Limb (tissue), 2 donors: Measurements from ENCODE around the gene PARD3.
A peak's percentile ranks its signal among the peaks of the same experiment; 100 is the strongest.
"Not testable (repeated sequence)": the region's sequence is repeated elsewhere in the genome, so short reads cannot be mapped to it uniquely, and the experiment has no call there.

Source experiments
- DNase-seq, 2 donors: peaks; one replicate each; pipeline ENCODE4 v3.0.0-alpha.2; 2016; ENCODE audit errors: extremely low spot score in 2 of 2

PARD3 gene

GRCh38 chr10:34433241-34434076 is 381.6 kb downstream of the PARD3 start:
- peak in 1 of 2 donors; percentile 38 for DNase-seq

DNA sequence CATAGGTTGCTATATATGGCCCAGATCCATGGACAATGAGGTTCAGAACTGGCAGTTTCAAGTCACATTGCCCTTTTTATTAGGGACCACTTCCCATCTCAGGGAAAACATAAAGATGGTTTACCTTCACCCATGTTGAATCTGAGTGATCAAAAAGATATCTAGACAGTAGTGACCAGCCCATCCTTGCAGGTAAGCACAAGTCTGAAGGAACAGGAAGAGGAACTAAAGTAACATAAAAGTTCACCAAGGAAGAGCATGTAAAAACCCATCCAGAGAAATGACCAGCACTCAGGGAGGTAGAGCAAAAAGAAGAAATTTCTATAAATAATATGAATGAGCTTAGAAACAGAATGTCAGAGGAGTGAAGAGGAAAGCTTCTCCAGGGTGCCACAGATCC is 382.5 kb downstream of the PARD3 start:
- DNase-seq, result no peak

DNA sequence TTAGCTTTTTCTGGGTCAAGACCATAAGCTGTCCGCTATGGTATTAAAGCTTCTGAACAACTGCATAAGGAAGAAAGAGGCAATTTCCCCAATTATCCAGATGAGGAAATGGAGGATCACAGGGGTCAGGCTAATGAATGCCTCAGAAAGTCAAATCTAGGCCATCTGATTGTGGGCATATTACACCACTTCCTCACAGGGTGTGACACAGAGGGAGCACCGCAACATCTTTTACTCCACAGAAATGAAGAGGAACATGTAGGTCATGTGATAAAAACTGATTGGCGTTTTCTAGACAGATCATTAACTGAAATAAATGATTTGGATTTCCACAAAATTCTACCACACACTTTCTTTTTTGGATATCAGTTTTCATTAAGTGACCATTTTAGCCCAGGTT is 384.4 kb downstream of the PARD3 start:
- DNase-seq, result no peak

DNA sequence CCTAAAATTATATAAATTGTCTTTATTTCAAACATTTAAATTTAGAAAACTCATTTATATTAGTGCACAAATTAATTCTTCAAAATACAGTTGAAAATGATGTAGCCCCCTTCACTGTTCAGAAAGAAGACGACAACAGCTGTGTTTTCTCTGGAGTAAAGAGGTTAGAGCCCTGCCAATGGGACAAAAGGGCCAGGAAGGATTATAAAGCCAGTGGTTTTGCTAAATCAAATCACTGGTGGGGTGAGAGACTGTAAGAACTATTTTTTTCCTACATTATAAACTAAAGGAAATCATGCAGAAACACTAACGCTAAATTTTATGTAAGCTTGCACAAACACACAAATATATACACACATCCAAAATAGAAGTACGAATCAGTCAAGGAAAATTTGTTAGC is 386.6 kb downstream of the PARD3 start:
- no peak for DNase-seq

GRCh38 chr10:34427911-34428216 is 387.2 kb downstream of the PARD3 start:
- no peak for DNase-seq

DNA sequence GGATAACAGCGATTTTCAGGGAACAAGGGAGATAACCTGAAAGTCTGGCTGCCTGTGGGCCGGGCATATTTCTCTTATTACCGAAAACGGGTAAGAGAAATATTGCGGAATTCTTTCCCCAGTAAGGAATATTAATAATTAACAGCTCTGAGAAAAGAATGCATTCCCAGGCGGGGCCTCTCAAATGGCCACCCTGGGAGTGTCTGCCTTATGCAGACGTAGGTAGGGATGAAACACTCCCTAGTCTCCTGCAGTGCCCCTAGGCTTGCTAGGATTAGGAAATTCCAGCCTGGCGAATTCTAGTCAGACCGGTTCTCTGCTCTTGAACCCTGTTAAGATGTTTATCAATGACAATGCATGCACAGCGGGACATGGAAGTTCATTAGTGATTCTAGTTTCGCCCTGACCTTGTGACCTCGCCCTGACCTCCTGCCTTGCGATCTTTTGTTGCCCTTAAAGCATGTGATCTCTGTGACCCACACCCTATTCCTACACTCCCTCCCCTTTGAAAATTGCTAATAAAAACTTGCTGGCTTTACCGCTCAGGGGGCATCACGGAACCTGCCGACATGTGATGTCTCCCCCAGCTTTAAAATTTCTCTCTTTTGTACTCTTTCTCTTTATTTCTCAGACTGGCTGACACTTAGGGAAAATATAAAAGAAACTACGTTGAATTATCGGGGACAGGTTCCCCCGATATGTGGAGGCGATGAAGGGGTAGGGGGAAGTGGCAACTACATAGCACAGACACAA is 387.8 kb downstream of the PARD3 start:
- not testable (repeated sequence) for DNase-seq

DNA sequence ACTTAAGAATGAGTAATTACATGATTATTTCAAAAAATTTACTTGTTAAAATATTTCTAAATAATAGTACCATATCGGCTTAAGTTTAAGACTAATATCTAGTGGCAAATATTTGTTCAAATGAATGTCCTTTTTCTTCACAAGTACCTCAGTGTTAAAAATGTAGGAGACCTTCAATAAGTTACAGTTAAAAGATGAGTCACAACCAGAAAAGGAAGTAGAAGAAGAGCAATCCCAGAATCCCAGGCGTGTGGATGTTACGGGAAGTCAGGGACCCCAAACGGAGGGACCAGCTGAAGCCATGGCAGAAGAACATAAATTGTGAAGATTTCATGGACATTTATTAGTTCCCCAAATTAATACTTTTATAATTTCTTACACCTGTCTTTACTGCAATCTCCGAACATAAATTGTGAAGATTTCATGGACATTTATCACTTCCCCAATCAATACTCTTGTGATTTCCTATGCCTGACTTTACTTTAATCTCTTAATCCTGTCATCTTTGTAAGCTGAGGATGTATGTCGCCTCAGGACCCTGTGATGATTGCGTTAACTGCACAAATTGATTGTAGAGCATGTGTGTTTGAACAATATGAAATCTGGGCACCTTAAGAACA is 388.4 kb downstream of the PARD3 start:
- DNase-seq, result not testable (repeated sequence)

DNA sequence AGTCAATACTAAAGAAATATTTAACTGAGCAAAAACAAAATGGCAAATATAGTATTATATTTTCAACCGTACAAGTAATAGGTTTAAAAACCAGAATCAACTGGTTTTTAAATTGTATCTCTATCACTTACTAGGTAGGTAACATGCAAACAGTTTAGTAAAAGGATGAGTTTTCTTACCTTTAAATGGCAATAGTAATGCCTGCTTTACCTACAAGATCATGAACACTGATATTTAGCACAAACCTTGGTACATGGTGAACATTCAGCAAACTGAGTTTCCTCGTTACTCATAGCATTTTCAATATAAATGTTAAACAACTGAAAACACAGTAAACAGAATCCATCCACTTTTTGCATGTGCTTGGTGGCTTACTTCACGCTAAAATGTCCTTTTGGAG is 389.1 kb downstream of the PARD3 start:
- no peak for DNase-seq

DNA sequence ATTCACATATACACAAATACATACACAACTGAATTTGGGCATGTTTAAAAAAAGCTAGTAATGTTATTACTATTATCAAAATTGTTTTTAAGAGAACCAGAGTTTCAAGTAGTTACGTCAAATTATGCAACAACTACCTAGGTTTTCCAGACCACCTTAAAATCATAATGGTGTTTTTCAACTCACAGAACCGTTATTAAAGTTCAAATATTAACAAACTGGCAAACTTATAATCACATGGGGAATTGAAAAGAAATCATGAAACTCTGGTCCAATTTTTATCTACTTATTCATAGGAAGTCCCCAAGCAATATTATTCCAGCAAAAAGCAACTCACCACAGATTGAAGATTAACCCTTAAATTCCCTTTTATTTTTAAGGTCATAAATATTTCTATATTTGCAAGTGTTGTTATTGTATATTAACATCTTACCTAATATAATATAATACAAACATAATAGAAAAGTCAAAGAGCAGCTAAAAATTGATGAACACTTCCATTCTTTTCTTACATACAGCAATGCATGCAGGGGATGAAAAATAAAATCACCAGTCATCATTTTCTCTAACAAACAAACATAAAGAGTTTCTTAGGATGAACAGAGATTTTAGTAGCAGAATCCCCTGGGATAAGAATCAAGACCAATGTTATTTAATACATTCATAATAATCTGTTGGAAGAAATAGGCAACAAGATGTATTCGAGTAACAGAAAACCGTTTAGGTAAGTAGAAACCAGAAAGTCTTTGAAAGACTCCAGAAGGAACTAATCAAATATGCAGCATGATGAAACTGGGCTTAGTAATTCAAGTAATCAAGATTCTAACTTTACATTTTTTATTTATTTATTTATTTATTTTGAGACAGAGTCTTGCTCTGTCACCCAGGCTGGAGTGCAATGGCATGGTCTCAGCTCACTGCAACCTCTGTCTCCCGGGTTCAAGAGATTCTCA is 391.1 kb downstream of the PARD3 start:
- DNase-seq, result no peak

DNA sequence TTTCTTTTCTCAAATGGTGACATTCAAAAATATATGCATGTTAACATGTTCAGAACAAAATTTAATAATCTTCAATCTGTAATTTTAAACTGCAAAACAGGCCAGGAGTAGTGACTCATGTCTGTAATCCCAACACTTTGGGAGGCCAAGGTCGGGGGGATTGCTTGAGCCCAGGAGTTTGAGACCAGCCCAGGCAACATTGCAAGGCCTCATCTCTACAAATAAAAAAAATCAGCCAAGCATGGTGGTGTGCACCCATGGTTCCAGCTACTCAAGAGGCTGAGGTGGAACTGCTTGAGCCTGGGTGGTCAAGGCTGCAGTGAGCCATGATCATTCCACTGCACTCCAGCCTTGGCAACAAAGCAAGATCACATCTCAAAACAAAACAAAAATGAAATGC is 394.3 kb downstream of the PARD3 start:
- DNase-seq, result no peak

- no peak for DNase-seq
Observed at GRCh38 chr10:34420273-34420672, 394.8 kb downstream of the PARD3 start.

GRCh38 chr10:34415039-34415438 is 400.1 kb downstream of the PARD3 start:
- no peak for DNase-seq

DNA sequence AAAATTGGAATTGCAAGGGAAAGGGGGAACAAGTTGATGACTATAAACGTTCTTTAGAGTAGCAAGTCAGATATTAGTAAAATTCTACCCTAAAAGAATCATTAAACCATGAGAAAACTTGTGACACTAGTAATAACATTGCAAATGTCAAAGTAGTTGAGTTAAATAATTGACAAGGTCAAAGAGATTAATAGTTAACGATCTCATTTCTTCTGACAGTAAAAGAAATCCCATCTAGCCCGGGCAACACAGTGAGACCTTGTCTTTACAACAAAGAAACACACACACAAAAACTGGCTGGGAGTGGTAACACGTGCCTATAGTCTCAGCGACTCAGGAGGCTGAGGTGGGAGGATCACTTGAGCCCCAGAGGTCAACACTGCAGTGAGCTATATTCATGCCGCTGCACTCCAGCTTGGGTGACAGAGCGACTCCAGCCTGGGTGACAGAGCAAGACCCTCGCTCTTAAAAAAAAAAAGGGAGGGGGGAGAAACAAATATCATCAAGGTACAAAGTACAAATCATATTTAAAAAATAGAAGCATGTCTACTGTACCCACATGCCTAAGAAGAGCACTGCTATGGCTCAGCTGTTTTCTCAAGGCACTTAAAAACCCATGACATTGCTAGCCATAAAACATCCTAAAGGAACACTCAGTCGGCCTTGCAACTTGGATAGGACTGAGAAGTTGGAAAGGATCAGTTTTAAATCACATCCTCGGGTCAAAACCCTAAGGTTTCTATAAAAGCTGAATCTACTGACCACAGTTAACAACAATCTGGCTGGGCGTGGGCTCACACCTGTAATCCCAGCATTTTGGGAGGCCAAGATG is 401.1 kb downstream of the PARD3 start:
- no peak for DNase-seq

DNA sequence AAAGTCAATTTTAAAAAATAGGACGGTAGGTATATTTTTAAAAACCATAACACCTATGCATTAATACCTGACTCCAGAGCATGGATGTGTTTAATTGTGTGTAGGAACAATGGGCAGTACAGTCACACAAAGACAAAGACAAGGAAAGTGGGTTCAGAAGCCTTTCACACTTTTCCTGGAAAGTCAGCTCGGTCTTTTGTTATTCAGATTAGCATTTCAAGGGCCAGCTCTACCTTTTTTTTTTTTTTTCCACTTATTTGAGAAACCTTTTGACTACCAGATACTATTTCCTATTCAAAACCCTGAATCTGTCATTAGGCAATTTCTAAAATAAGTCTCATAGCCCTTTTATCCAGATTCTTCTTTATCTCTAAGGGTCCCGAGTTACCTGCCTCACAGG is 401.9 kb downstream of the PARD3 start:
- no peak for DNase-seq

- no peak for DNase-seq
Observed at GRCh38 chr10:34408956-34409355, 406.1 kb downstream of the PARD3 start.

- DNase-seq, result no peak
Observed at GRCh38 chr10:34408381-34408780, 406.7 kb downstream of the PARD3 start.

- DNase-seq, result no peak
Observed at GRCh38 chr10:34407324-34407805, 407.7 kb downstream of the PARD3 start.

GRCh38 chr10:34406463-34407323 is 408.4 kb downstream of the PARD3 start:
- DNase-seq, result no peak
